Mucosa of rectum (tissue), 2 donors: ENCODE data around the gene DDX1.

Experiments used
- H3K27ac ChIP-seq, 2 donors: one replicate each; pipeline ENCODE4 v1.7.0; 2013; ENCODE audit warnings: inconsistent platforms in 2 of 2, low read depth in 2 of 2, low read length in 2 of 2
- H3K27me3 ChIP-seq, 2 donors: one replicate each; pipeline ENCODE4 v1.7.0; 2013; ENCODE audit warnings: low read length in 2 of 2; ENCODE audit not compliant: control insufficient read depth in 2 of 2, insufficient read depth in 2 of 2
- H3K36me3 ChIP-seq, 2 donors: one replicate each; pipeline ENCODE4 v1.7.0; 2013; ENCODE audit warnings: low read length in 2 of 2; ENCODE audit not compliant: control insufficient read depth in 2 of 2, insufficient read depth in 2 of 2
- H3K4me1 ChIP-seq, 2 donors: one replicate each; pipeline ENCODE4 v1.7.0; 2013; ENCODE audit warnings: low read length in 2 of 2, mild to moderate bottlenecking in 1 of 2; ENCODE audit not compliant: control insufficient read depth in 2 of 2, insufficient read depth in 2 of 2
- H3K4me3 ChIP-seq, 2 donors: one replicate each; pipeline ENCODE4 v1.7.0; 2013; ENCODE audit warnings: low read length in 2 of 2
- H3K9ac ChIP-seq, 2 donors: one replicate each; pipeline ENCODE4 v1.7.0; 2013; ENCODE audit warnings: low read length in 2 of 2, low read depth in 1 of 2, mild to moderate bottlenecking in 1 of 2
- H3K9me3 ChIP-seq, 2 donors: one replicate each; pipeline ENCODE4 v1.7.0; 2013; ENCODE audit warnings: low read length in 2 of 2; ENCODE audit not compliant: control insufficient read depth in 2 of 2
- donor health status: healthy.
- donor health status: Normal muscosa, but diverticular disease.

The DDX1 gene

DNA sequence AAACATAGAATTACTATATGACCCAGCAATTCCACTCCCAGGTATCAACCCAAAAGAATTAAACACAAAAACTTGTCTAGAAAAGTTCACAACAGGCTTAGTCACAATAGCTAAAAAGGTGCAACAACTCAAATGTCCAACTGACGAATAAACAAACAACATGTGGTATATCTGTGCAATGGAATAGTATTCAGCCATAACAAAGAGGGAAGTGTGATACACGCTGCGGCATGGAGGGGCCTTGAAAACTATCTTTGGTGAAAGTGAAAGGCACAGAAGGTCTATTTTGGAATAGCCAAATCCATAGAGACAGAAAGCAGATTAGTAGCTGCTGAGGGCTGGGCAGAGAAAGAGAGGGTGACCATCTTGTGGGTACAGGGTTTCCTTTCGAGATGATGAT, 72.1 kb downstream of the DDX1 start:
- H3K27ac ChIP-seq: no peak overlapping the region
- no peak overlapping the region for H3K4me3 ChIP-seq
- no peak overlapping the region for H3K9ac ChIP-seq
- no peaks in the 10 kb centered on the region for H3K27me3 ChIP-seq
- no peaks in the 10 kb centered on the region for H3K9me3 ChIP-seq
- H3K36me3 ChIP-seq: no peaks in the 10 kb centered on the region
- H3K4me1 ChIP-seq: no peaks in the 10 kb centered on the region

DNA sequence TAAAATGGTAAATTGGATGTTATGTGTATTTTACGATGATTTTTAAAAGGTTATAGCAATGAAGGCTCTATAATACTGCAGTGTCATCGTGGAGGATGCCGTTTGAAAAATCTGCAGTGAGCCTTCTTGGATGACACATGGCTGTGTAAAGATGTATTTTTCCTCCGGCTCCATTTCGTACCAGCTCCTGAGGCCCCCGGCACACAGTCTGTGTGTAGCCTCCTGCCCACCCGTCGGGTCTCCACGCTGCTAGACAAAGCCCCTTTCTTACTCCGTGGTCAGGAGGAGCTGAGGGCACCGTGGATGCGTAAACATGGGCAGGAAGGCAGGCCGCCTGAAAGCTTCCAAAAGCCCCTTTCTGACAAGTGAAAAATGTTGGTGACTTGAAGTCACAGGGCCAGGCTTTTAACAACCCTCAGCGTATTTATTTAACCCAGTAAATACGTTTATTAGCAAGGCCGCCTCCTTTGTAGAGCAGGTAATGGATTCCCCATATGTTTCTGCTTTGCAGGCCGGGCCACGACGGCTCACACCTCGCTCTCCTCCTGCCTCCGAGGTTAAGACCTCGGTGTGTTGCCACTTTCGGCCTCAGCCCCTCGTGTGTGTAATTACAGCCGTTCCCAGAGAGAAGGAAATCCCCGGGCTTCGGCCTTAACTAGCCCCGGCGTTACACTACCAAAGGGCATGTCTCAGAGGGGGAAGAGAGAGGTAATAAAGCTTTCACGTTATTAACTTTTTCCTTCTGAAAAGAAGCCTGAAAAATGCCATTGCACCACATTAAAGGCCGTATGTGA, 72.8 kb downstream of the DDX1 start:
- Histone ChIP-seq H3K4me1 (no peaks in the 10 kb centered on the region), H3K9ac (no peak overlapping the region), H3K36me3 (no peaks in the 10 kb centered on the region), H3K27me3 (no peaks in the 10 kb centered on the region), H3K27ac (no peak overlapping the region), H3K4me3 (no peak overlapping the region), H3K9me3 (no peaks in the 10 kb centered on the region)

DNA sequence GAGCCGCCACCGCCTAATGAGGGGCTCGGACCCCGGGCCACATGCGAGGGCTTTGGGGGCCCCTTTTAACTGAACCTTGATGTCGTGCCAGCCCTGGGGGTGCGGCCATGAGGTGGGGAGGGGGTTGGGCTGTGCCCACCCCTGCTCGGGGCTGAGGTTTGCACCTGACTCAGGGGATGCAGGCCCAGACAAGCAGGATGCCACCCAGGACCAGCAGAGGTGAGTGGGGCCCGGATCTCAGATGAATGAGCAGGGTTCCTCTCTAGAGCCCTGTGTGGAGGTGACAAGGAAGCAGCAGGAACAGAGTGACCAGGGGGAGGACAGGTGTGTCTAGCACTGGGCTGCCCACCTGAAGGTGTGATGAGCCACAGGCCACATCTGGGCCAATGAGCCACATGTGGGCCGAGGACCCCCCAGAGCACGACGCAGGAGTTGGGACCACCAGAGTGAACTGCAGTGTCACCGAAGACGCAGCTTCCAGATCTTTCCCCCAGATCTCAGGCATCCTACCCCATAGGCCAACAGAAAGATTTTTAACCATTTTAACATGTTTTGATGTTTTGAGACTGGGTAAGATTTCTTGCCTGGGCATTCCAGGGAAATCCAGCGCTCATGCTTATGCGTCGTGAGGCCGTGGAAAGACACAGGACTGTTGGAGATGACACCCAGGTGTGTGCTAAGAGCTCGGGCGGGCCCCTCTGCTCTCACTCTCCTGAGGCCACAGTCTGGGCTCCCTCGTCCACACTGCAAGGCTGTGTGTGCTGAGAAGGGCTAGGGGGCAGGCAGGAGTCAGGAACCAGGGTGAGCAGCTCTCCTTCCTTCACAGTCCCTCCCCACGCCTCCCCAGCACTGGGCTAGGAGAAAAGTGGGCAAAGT, 73.6 kb downstream of the DDX1 start:
- Histone ChIP-seq H3K9ac (no peak overlapping the region), H3K4me3 (no peak overlapping the region), H3K27ac (no peak overlapping the region), H3K27me3 (no peaks in the 10 kb centered on the region), H3K36me3 (no peaks in the 10 kb centered on the region), H3K4me1 (no peaks in the 10 kb centered on the region), H3K9me3 (no peaks in the 10 kb centered on the region)

GRCh38 chr2:15665943-15666460, 74.3 kb downstream of the DDX1 start:
- Histone ChIP-seq H3K27ac (no peak overlapping the region), H3K9me3 (no peaks in the 10 kb centered on the region), H3K36me3 (no peaks in the 10 kb centered on the region), H3K4me1 (no peaks in the 10 kb centered on the region), H3K27me3 (no peaks in the 10 kb centered on the region), H3K4me3 (no peak overlapping the region), H3K9ac (no peak overlapping the region)

GRCh38 chr2:15666861-15667808, 75.5 kb downstream of the DDX1 start:
- Histone ChIP-seq H3K27me3 (no peaks in the 10 kb centered on the region), H3K4me3 (no peak overlapping the region), H3K36me3 (no peaks in the 10 kb centered on the region), H3K9ac (no peak overlapping the region), H3K27ac (no peak overlapping the region), H3K9me3 (no peaks in the 10 kb centered on the region), H3K4me1 (no peaks in the 10 kb centered on the region)

- no peak overlapping the region for H3K9ac ChIP-seq
These were observed 76.3 kb downstream of the DDX1 start for GRCh38 chr2:15667809-15668556.

DNA sequence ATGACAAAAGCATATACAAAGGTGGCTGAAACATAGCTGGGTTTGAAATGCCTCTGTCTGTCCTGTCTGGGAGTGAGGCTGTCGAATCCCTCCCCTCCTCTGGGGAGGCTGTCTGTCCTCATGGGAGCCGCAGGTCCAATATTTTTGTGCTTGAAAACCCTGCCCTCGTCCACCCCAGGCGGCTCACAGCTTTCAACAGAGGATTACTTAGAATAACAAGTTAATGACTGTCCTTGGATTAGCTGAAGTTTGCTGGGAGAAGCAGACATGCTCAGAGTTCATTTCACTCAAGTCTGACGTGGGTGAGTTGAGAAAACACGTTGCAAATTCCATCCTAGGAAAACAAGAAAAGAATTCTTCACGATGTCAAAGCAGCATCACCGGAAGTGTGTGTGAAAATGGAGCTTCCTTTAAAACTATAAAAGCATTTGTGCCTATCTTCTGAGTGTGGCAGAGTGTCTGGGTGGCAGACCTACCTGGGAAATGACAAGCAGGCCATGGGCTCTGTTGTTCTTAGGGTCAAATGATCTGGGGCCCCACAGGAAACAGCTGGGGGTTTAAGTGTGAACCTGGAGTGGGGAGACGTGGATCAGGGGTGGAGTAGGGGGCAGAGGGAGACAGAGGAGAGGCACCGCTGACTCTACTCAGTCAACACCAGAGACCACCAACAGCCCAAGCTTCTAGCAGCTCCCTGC, 77.1 kb downstream of the DDX1 start:
- no peaks in the 10 kb centered on the region for H3K4me1 ChIP-seq
- no peak overlapping the region for H3K4me3 ChIP-seq
- no peak overlapping the region for H3K27ac ChIP-seq
- H3K36me3 ChIP-seq: no peaks in the 10 kb centered on the region
- H3K9me3 ChIP-seq: no peaks in the 10 kb centered on the region
- no peaks in the 10 kb centered on the region for H3K27me3 ChIP-seq
- no peak overlapping the region for H3K9ac ChIP-seq

More at GRCh38 chr2:15667809-15668556, 76.3 kb downstream of the DDX1 start:
- Histone ChIP-seq H3K4me1 (no peaks in the 10 kb centered on the region), H3K4me3 (no peak overlapping the region), H3K36me3 (no peaks in the 10 kb centered on the region), H3K9me3 (no peaks in the 10 kb centered on the region), H3K27me3 (no peaks in the 10 kb centered on the region), H3K27ac (no peak overlapping the region)

DNA sequence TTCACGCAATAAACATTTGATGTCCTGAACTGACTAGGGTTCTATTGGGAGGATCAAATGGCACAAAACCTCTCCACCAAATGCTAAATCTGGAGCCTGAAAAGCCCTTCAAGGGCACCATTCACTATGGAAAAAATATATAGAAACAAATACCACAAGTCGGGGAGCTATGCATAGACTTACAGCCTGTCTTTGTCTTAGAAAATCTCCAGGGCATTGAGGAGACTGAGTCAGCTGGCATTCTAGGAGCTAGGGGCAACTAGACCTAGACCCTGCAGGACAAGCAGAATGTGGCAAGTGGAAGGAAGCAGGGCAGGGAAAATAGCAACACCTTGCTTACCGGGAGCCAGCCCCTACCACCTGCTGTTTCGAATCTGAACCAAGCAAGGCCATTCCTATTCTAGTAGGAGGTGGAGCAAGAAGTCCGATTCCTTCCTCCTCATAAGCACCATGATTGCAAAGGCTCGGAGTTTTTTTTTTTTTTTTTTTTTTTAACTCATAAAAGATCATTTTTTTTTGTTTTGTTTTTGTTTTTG, 77.8 kb downstream of the DDX1 start:
- H3K9ac ChIP-seq: no peak overlapping the region
- no peaks in the 10 kb centered on the region for H3K9me3 ChIP-seq
- H3K4me3 ChIP-seq: no peak overlapping the region
- no peaks in the 10 kb centered on the region for H3K4me1 ChIP-seq
- H3K27ac ChIP-seq: no peak overlapping the region
- H3K36me3 ChIP-seq: no peaks in the 10 kb centered on the region
- H3K27me3 ChIP-seq: no peaks in the 10 kb centered on the region

- H3K4me3 ChIP-seq: no peak overlapping the region
These were observed 78.8 kb downstream of the DDX1 start for GRCh38 chr2:15670469-15670868.

More at GRCh38 chr2:15670469-15670868, 78.8 kb downstream of the DDX1 start:
- H3K9me3 ChIP-seq: no peaks in the 10 kb centered on the region
- no peaks in the 10 kb centered on the region for H3K27me3 ChIP-seq
- no peak overlapping the region for H3K27ac ChIP-seq
- no peaks in the 10 kb centered on the region for H3K4me1 ChIP-seq
- no peaks in the 10 kb centered on the region for H3K36me3 ChIP-seq
- no peak overlapping the region for H3K9ac ChIP-seq
